Measurements from ENCODE around the gene MAPKAP1.

MAPKAP1 gene

DNA sequence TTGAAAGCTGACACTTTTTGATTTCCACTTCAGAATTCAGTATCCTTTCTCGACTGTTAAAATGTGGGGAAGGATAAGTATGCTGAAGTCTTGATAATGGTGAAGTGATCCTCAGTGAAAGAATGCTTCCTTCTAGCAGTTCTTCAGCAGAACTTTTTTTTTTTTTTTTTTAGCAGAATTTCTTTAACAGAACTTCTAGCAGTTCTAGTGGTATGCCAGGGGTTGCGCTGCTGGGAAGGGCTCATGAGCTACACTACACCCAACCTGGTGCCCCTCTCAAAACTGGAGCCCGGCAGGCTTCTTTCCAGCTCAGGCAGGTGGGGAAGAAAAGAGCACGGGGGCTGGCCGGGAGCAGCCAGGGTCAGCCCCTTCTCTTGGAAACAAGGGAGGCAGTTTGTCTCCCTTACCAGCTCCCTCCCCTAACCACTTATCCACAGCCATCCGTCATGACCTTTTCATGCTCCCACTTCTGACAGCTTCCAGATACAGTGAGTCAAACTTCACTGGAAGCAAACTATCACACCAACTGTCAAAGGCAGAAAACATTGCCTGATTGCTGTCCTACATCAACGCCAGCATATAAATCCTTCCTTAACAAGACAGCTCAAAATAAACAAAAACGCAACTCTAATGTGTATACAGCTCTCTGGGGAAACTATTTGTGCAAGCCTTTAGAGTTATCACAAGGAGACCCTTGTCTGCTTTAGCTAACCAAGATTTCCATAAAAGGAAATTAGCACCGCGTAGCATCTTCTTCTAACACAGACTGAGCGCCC is 233.9 kb downstream of the MAPKAP1 start:
- no peak for DNase-seq

DNA sequence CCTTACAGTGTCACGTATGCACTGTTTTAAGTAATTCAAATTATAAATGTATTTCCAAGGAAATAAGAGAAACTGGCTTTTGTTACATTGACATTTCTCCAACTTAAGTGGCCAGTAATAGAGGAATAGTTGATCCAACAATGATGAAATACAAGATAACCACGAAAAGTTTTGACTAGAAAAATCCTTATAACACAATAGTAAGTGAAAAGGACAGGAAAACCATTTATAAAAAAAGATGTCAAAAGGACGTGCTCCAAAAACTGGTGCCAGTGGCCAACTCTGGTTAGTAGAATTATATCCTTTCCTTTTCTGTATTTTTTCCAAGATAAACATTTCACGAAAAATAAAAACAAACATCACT is 234.5 kb downstream of the MAPKAP1 start:
- no peak for DNase-seq

DNA sequence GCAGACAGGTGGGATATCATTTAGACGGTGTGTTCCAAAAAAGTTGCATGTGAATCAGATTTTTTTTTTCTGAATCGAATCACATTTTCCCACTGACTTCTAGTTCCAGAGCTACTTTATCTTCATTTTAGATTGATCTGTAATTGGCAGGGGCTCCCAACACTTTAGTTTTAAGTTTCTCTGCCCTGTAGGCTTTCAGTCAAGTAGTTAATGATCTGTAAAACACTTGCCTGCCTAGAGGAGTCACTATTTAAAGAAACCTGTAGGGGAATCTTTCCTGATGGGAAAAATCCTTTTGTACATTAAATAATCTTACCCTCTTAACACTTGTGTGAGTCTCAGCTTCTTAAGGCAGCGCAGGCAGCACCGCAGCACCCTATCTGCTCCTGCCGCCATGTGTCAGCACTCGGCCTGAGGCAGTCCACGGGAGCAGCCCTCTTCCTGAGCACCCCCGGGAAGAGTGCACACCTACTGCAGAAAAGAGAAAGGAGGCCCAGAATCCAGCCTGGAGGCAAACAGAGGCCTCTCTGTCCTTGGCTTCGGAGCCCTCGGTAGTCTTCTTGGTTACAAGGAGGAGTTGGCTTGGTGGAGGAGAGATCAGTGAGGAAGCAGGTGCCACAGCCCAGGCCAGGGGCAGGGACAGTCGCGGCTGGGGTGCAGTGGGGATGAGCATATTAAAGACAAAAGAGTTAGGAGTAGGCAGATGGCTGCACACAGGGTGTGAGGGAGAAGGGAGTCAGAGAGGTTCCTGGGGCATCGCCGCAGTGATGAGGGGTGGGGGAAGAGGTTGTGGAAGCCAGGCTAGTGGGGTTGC is 236.0 kb downstream of the MAPKAP1 start:
- no peak for DNase-seq

DNA sequence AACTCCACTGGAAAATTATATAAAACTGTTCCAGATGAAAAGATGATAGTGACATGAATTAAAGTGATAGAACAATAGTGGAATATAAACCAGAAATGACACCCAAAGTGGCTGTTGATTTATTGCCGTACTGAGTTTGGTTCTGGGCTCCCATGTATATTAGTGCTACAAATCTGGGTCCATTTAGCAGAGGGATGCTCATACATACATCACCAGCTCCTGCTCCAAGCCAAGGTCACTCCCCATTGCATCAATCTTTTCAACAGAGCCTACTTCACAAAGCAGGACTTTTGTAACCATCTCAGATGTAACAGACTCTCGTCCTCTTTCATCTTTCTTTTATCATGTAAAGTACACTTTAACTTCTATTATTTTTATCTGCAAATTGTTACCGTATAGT is 236.8 kb downstream of the MAPKAP1 start:
- no peak for DNase-seq

DNA sequence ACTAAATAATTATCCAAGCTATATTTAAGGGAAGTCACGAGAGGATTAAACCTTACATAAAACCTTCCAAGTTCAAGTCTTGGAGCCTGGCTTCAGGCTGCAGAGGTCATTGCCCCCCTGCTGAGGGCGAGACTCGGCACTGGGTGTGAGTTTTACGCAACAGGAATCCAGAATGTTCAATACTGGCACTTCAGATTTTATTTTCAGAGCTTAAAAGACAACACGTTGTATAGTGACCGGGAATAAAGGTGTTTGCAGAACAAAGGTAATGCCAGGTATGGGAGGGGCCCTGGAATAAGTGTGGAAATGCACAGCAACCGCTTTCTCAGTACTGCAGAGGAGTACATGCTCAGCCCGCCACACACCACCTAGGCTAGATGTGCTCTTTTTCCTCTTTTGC is 238.4 kb downstream of the MAPKAP1 start:
- DNase-seq = no peak

DNA sequence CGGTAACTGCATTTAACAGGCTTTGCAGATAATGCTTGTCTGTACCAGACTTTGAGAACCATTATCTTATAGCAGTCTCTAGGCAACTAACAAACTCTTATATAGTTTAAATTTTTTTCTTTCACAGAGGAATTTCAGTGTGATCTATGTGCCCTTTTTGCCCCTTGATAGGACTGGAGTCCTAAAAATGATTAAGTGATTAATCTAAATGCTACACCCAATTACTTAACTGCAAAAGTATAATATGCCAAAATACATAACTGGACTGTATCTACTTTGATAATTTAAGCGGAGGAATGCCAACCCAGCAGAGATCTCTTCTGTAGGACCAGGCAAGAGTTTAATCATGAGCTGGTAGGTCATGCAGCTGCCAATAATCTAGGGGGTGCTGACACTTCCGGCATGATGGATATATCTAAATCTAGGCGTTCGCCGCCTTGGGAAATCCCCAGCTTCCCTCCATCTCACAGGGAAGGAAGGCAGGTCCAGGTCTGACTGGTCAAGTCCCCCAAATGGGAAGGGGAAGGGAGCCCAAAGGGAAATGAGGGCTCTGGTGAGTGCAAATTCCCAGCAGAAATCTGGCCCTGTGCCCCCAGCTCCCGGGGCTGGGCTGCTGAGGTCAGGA is 239.8 kb downstream of the MAPKAP1 start:
- no peak for DNase-seq

DNA sequence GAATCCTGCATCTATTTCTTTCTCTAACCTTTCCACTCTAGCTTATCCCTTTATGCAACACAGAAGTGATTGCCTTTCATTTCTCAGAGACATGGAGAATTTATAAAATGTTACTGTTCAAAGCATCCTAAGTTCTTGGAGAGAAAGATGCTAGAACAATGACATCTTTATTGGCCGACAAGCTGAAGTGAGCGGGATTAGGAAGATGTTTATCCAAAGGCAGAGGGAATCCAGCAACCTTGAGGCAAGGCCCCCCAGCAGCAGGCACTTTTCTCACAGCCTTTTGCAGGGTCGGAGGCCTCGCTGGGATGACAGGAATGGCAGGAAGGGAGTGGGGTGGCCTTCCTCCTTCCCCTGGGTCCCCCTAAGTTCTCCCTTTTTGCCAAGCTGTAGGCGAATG is 240.6 kb downstream of the MAPKAP1 start:
- no peak for DNase-seq

DNA sequence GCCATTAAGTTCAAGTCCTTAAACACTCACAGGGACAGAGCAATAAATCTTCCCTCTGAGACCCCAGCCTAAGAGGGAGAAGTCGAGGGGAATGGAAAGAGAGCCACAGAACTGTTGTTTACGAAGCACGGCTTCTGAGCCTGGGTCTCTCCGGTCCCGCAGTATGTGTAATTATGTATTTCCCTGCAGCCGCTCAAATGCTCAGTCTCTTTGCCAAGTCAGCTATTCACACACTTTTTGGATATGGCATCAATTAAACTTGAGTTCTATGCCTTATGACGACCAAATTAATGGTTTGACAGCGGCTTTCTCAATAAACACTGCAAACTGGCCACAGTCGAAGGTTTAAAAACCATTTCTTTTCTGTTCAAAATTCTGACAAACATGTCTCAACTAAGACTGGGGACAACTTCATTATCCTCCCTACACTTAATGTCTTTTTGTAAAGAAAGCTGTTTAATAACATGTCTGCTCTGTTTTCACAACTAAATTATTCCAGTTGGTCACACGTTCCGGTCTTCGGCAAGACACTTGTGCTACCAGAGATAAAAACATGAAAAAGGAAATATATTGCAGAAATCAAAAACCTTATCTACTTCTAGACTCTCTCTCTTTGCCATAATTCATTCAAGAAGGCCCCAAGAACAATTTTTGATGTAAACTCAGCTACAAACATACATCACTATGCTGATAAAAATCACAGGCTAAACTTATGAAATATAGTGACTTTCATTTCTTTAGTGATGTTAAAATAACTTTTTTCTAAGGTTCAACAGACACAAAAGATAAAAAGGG is 242.2 kb downstream of the MAPKAP1 start:
- DNase-seq = no peak

DNA sequence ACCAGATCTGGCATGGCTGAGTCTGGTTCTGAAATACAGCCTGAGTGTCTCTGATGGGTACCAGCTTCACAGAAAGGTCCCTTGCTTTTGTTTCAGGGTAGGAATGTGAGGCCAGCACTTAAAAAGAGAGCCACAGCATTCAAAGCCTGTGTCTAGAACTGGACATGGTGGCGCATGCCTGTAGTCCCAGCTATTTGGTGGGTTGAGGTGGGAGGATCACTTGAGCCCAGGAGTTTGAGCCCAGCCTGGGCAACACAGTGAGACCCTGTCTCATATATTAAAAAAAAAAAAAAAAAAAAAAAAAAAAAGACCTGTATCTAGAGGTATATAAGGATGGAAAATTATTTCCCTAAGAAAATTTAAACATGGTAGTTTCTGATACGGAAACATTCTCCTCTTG is 243.1 kb downstream of the MAPKAP1 start:
- no peak for DNase-seq

DNA sequence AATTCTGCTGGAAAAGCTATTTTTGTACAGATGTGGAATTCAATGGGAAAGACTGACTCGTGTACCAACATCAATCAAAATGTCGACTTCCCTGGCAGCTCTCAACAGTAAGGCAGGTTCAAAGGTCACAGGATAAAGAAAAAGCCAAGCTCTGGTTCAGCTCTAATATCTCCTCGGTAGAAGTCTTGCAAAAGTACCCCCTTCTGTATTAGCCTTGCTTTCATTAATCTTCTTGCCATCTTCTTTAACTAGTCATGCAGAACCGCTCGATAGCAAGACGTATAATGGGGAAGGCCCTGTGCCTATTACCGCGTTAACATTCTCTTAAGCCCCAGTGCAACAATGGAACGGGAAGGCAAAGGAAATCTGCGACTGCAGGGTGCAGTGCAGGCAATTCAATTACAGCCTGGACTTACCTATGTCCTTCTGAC is 244.1 kb downstream of the MAPKAP1 start:
- no peak for DNase-seq

DNA sequence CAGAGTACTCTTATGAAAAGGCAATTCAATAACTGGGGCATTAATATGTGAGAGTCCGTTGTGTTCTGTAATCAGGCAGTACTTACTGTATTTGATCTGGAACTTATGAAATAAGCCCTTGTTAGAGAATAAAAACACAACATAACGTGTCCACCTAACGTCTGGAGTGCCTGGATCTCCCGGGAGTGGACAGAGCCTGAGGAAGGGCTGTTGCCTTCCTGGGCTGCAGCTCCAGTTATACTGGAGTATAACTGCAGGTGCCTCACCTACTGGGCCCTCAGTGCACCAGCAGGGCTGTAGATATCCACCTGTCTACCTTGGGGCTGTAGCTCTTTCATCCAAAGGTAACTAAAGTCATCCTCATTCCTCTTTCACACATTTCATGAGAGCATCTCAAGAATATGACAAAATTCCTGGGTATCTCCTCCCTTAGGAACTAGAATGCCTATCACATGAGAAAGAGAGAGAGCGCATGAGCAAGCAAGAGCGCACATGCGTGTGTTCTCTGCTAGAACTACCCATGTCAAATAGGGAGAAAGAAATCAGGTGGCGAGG is 245.3 kb downstream of the MAPKAP1 start:
- DNase-seq = no peak

DNA sequence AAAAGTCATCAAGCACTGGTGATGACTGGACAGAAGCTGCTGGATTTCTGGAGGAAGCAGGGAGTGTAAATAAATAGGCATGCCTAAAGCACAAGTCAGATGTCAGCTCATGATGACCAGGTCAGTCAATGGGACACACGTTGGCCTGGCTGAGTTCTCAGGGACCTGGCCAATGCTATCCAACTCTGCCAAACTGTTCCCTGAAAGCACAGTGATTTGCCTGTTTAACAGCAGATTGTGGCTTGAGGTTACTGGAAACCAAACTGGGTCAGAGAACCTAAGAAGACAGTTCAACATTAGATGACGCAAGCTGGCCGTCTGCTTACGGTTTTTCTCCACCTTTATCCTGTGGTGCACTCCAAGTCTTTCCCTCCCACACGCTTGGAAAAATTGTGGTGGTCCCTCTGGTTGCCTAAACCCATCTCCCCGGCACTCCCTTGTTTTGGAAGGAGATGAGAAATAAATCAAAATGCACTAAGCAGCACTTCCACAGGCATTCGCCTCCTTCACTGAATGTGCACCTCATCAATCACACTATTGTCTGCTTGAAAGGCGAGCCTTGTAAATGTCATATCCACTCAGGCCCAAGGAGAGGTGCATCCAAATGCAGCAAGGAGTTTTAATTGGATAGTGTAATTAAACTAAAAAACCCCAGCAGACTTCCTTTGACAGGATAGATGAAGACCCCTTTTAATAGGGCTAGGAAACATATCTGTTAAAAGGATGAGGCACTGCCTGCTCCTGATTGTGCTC is 245.9 kb downstream of the MAPKAP1 start:
- DNase-seq = no peak

DNA sequence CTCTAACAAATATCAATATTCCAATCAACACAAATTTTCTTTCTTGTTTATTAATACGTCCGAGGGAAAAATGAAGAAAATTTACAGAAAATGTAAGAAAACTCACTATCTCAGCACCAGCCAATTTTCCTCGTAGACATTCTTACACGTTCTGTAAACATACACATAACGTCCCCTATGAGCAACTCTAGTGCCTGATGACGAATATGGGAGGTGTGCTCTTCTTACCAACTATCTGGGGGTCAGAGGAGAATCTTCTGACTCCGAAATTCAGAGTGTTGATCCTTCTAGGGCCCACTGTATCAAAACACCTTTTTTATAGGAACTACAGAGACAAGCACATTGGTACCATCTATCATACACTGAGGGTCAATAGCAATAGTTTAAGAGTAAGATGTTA is 246.7 kb downstream of the MAPKAP1 start:
- DNase-seq = no peak

DNA sequence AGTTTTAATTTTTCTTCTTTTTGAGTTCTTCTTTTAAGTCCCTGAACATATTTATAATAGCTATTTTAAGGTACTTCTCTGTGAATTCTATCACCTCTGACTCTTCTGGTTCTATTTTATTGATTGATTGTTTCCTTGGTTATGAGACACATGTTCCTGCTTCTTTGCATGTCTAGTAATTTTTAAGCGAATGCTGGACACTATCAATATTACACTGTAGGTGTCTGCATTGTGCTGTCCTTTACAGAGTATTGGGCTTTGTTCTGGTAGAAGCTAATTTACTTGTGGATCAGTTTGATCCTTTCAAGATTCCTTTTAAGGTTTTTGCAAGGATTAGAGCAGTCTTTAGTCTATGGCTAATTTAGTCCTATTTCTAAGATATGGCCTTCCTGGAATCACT is 249.7 kb downstream of the MAPKAP1 start:
- no peak for DNase-seq

DNA sequence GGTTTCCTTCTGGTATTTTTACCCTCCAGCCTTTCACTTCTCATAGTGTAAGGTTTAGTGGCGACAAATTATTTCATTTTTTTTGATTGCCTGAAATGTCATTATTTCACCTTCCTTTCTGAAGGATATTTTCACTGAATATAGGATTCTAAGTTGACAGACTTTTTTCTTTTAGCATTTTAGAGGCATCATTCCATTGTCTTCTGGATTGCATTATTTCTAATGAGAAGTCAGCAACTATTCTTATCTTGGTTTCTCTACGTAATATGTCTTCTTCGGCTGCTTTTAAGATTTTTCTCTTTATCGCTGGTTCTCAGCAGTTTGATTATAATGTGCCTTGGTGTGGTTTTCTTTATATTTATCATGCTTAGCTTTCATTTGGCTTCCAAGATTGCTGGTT is 251.1 kb downstream of the MAPKAP1 start:
- DNase-seq = no peak

DNA sequence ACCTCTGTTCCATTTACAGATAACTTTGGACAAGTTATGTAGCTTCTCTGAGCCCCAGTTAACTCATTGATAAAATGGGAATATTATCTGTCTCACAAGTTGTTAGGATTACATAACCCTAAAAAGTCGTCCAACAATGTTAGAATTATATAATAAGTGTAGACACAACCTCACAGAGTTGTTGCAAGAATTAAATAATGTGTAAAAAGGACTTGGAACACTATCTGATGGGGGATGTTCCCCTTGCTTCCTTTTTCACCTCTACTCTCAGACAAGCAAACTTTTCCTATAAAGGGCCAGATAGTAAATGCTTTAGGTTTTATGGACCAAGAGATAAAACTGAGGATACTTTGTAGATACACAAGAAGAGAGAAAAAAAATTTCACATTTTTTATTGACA is 251.9 kb downstream of the MAPKAP1 start:
- DNase-seq = no peak

DNA sequence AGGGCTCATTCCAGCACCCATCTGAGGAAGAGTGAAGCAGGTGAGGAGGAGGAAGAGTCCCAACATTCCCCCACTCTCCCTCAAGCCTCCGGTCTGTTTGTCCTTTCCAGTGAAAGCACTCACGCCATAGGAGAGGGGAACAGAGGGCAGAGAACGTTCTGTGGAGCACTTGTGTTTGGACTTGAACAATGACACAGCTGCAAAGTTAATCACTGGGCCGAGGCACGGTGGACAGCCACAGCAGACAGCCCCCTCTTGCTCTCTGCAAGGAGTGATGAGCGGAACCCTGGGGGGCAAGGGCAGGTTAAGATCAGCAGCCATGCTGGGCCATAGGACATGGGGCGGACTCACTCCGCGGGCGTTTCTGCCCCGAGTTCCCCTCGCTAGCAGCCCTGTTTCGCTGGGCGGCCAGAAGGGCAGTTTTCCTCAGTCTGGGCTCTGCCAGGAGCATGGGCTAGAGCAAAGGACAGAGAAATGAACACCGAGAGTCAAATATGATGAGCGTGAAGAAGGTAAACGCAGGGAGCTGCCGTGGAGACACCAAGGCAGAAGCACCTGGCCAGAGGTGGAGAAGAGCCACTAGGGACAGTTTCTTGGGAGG is 259.7 kb downstream of the MAPKAP1 start:
- no peak for DNase-seq

DNA sequence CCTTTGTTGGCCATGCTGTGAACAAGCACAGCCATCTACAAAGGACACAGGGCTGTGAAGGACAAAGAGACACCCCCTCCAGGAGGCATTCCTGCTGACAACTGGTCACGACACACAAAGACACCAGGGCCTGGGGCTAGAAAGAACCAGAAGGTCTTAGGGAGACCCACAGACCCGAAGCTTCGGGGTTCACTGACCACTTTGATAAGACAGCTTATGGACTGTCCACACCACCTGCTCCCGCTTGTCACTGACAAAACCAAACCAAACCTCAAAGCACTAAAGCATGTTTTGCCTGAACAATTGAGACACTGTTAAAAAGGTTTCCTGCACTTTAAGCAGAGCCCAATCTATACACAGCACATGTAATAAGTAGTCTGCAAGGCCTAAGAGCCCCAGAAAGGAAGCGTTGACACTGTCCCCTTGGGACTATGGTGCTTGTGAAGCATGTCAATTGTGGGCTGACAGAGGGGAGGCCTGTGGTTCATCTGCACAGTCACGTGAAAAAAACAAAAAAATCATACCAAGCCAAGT is 260.4 kb downstream of the MAPKAP1 start:
- DNase-seq = no peak

DNA sequence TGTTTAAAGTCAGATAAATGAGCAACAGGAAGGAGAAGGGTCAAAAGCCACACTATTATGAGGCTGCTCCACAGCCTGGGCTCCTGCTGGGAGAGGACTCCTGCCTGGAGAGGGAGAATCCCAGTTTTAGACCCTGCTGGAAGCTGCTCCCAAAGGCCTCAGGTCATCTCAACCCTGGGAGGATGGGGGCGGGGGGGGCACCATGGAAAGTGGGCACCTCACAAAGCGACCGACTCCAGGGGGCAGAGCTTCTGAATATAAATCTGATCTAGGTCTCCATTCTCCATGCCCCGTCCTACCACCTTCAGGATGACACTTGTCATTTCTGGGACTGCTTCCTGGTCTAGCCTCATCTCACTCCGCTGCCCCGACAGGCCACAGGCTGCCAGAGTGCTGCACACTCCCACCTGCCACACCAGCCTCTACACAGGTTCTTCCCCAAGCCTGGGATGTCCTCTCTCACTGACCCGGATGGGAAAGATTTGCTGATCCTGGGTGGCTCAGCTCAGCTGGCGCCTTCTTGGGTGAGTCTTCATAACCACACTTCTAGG is 262.0 kb downstream of the MAPKAP1 start:
- DNase-seq = no peak

DNA sequence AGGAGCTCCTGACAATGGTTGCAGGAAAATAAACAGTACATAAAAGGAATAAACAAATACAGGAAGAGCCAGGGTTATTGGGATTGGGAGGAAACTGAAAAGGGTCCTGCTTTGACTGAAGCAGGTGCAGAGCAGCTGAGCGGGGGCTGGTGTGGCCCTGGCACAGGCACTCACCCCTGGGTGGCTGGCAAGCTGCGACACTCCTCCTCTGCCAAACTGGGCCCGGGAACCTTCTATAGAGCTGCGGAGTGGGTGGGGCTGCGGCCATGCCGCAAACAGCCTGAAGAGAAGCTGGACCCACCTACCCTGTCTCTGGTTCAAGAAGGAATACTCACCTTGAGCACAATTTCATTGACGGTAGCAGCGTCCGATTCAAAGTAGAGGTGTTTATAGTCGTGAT is 262.8 kb downstream of the MAPKAP1 start:
- no peak for DNase-seq

DNA sequence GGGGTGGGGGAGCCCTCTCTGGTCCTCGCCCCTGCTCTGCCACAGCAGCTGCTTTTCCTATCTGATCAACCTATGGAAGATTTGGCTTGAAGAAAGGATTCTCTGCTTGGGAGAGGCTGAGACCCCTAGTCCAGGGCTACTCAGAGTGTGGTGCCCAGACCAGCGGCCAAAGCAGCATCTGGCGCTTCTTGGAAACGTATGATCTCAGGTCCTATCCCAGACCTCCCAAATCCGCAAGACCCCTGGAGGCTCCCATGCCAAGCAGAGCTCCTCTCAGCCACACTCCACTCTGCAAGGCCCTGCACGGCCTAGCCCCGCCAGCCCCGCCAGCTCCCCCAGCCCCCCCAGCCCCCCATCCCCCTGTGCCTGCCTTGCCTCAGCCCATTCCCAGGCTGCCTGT is 263.6 kb downstream of the MAPKAP1 start:
- no peak for DNase-seq

All from bone marrow (tissue), 2 donors.